CD14-positive monocyte (primary cell): ENCODE measurements around the gene NRDE2. TPM values are rescaled to one million over a fixed set of nuclear protein-coding genes. Genes with fewer than 3 reads are reported as not detected.

Source experiments
- DNase-seq, 3 donors: peaks; one replicate each; pipeline ENCODE4 v3.0.0-alpha.2; 2011 to 2022
- H2AFZ ChIP-seq: 2 replicates; pipeline ENCODE4 v1.6.0; 2012; ENCODE audit warnings: mild to moderate bottlenecking, low read depth, low read length, inconsistent platforms; ENCODE audit not compliant: insufficient read depth, poor library complexity, severe bottlenecking
- H3K27ac ChIP-seq, 2 donors: 1 replicate in 1 of 2; 2 replicates in 1 of 2; pipeline ENCODE4 v1.5.1; 2012 to 2013; ENCODE audit warnings: low read length in 2 of 2, control low read depth in 1 of 2, inconsistent platforms in 1 of 2, low read depth in 1 of 2, mild to moderate bottlenecking in 1 of 2
- H3K27me3 ChIP-seq, 2 donors: one replicate each; pipeline versions ENCODE4 v1.6.0 to v1.6.1; 2011 to 2013; ENCODE audit warnings: low read length in 2 of 2; ENCODE audit not compliant: control insufficient read depth in 2 of 2, insufficient read depth in 2 of 2
- H3K36me3 ChIP-seq, 2 donors: replicated peaks in 1 of 2; 1 replicate in 1 of 2; 2 replicates in 1 of 2; pipeline versions ENCODE4 v1.5.1 to v1.6.1; 2012 to 2013; ENCODE audit warnings: low read length in 2 of 2, control low read depth in 1 of 2, inconsistent platforms in 1 of 2, mild to moderate bottlenecking in 1 of 2; ENCODE audit not compliant: insufficient read depth in 2 of 2, control insufficient read depth in 1 of 2
- H3K4me1 ChIP-seq, 2 donors: 1 replicate in 1 of 2; 2 replicates in 1 of 2; pipeline versions ENCODE4 v1.5.1 to v1.6.1; 2012 to 2013; ENCODE audit warnings: low read length in 2 of 2, control low read depth in 1 of 2, inconsistent platforms in 1 of 2, mild to moderate bottlenecking in 1 of 2, moderate library complexity in 1 of 2; ENCODE audit not compliant: insufficient read depth in 2 of 2, control insufficient read depth in 1 of 2
- H3K4me2 ChIP-seq: replicated peaks from 2 replicates; pipeline ENCODE3; 2012; ENCODE audit warnings: low read length, moderate library complexity, mild to moderate bottlenecking; ENCODE audit not compliant: poor library complexity, severe bottlenecking; ENCODE audit errors: extremely low read depth
- H3K4me3 ChIP-seq, 3 experiments: fragments of 200-600 bp in 1 of 3; sonication (generic) in 1 of 3; replicated peaks in 1 of 3; 1 replicate in 2 of 3; 2 replicates in 1 of 3; pipeline ENCODE4 v1.5.1; 2011 to 2013; ENCODE audit warnings: low read length in 3 of 3, mild to moderate bottlenecking in 3 of 3, control low read depth in 2 of 3, low read depth in 2 of 3, inconsistent platforms in 1 of 3, moderate library complexity in 1 of 3
- H3K79me2 ChIP-seq: 2 replicates; pipeline ENCODE4 v1.6.0; 2012; ENCODE audit warnings: mild to moderate bottlenecking, control low read depth, inconsistent platforms, low read length, moderate library complexity; ENCODE audit not compliant: insufficient read depth
- H3K9ac ChIP-seq: 2 replicates; pipeline ENCODE4 v1.6.0; 2017; ENCODE audit warnings: low read length, mild to moderate bottlenecking; ENCODE audit not compliant: insufficient read depth, poor library complexity, severe bottlenecking
- H3K9me3 ChIP-seq, 2 donors: replicated peaks in 1 of 2; 1 replicate in 1 of 2; 2 replicates in 1 of 2; pipeline versions ENCODE4 v1.5.1 to v1.6.1; 2012 to 2013; ENCODE audit warnings: low read length in 2 of 2, control low read depth in 1 of 2; ENCODE audit not compliant: control insufficient read depth in 1 of 2, insufficient read depth in 1 of 2
- H4K20me1 ChIP-seq: 2 replicates; pipeline ENCODE4 v1.6.0; 2012; ENCODE audit warnings: mild to moderate bottlenecking, low read length, control low read depth, moderate library complexity; ENCODE audit not compliant: insufficient read depth
- H3K27ac Mint-ChIP-seq, 7 donors: one replicate each; pipeline ENCODE4 v1.8.0; 2020; ENCODE audit warnings: mild to moderate bottlenecking in 7 of 7, mixed read lengths in 7 of 7, moderate library complexity in 6 of 7, inconsistent platforms in 2 of 7
- H3K27me3 Mint-ChIP-seq, 3 donors: one replicate each; pipeline ENCODE4 v1.8.0; 2021 to 2022; ENCODE audit warnings: low read depth in 3 of 3, mild to moderate bottlenecking in 3 of 3, mixed read lengths in 3 of 3, moderate library complexity in 3 of 3, inconsistent platforms in 1 of 3
- H3K36me3 Mint-ChIP-seq, 2 donors: one replicate each; pipeline ENCODE4 v1.8.0; 2020; ENCODE audit warnings: mixed read lengths in 2 of 2, inconsistent platforms in 1 of 2, mild to moderate bottlenecking in 1 of 2
- H3K4me1 Mint-ChIP-seq: one replicate; pipeline ENCODE4 v1.8.0; 2020; ENCODE audit warnings: mild to moderate bottlenecking, mixed read lengths
- H3K4me3 Mint-ChIP-seq, 2 donors: one replicate each; pipeline ENCODE4 v1.8.0; 2020; ENCODE audit warnings: mild to moderate bottlenecking in 2 of 2, mixed read lengths in 2 of 2, moderate library complexity in 1 of 2
- H3K9me3 Mint-ChIP-seq, 7 donors: one replicate each; pipeline ENCODE4 v1.8.0; 2020 to 2022; ENCODE audit warnings: mixed read lengths in 7 of 7, mild to moderate bottlenecking in 6 of 7, moderate library complexity in 6 of 7, inconsistent platforms in 2 of 7
- CTCF ChIP-seq: fragments of 200-600 bp; IDR thresholded peaks from one replicate; pipeline ENCODE4 v1.8.0; 2022; ENCODE audit warnings: antibody characterized with exemption, mild to moderate bottlenecking
- WGBS: methylation state at CpG from one replicate; pipeline ENCODE4 v1.1.5; 2013; ENCODE audit warnings: missing lambda C conversion rate; ENCODE audit not compliant: insufficient coverage; 5-methylcytosine and 5-hydroxymethylcytosine counted together
- intact Hi-C, 2 donors: fragments of 100-400 bp; cut with micrococcal nuclease; formaldehyde crosslinking; loops; one replicate each; pipeline versions ENCODE4 v1.15.0 to v1.15.1; 2023
- polyA plus RNA-seq, 3 donors: library from polyadenylated mRNA; depleted of rRNA in 1 of 3; unstranded in 2 of 3; stranded (reverse) in 1 of 3; fragments of 300-500 nt in 2 of 3; fragments of >200 nt in 1 of 3; fragmentation: Illumina TruSeq in 2 of 3; gene quantifications; 1 replicate in 2 of 3; 2 replicates in 1 of 3; pipeline ENCODE4 v1.2.3, GENCODE V29; 2012 to 2021

Gene NRDE2
- polyA plus RNA-seq, 3 donors: 4.7 to 7.4 (median 6.7) TPM

DNA sequence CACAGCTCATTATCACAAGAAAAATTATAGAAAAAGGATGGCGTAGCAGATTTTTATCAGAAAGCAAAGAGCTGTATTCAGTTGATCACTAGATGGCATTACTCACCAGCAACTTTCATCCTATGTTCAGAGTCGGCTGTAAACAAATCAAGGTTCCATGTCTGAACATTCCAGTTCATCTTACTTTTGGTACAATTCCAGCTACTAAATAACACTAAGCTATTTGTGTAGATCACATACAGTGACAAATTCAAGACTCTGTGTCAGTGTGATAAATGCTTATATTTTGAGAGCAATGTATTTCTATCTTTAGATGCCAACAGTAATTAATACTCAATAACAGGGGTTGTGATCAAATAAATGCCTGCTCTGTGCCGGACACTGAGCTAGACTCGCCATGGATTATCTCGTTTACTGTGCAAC, 30.1 kb downstream of the NRDE2 start:
- Histone ChIP-seq H3K36me3 (peaks cover 25 to 49% of the 10 kb centered on the region in 2 donors), H4K20me1 (no peaks in the 10 kb centered on the region), H3K9ac (no peak overlapping the region), H3K4me2 (no peak overlapping the region), H3K9me3 (no peaks in the 10 kb centered on the region), H3K4me3 (no peak overlapping the region), H3K27me3 (no peaks in the 10 kb centered on the region), H3K79me2 (peaks cover 12% of the 10 kb centered on the region), H2AFZ (no peak overlapping the region), H3K4me1 (peaks cover 43 to 48% of the 10 kb centered on the region in 2 donors), H3K27ac (peak overlapping the region in 1 of 2 donors; percentile 69)
- DNase-seq: peak in 1 of 3 donors; percentile 24
- Mint-ChIP-seq H3K36me3 (peaks cover 45 to 47% of the 10 kb centered on the region in 2 donors), H3K9me3 (no peaks in the 10 kb centered on the region), H3K27me3 (peaks cover 0 to 3% (median 0%) of the 10 kb centered on the region in 3 donors), H3K27ac (peak overlapping the region in 3 of 7 donors; percentile 16 to 24 (median 18)), H3K4me1 (peaks cover 44% of the 10 kb centered on the region), H3K4me3 (no peak overlapping the region)
- WGBS: 100% methylated on average over 2 of the region's 5 CpGs
- intact Hi-C loops: loop anchor here in 1 of 2 donors (10.0 kb wide), 1 partner anchor 453 kb away; no protein-coding TSS in a partner anchor
- TF ChIP-seq CTCF: peak; percentile 32

DNA sequence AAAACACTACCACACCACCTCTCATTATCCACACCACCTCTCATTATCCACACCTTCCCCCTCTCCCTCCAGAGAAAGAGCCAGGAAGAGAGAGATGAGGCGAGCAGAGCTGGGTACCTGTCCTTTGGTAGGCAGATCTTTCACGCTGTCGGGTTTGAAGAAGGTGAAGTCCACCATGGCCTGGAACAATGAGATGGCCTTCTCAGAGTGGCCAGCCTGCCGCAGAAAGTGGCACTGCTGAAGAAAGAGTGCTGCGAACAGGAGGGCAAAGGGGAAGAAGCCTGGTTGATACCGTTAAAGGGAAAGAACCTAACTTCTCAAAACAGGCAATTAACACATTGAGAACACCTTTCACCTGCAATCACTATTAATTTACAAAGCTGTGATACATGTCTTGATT, 30.6 kb downstream of the NRDE2 start:
- Mint-ChIP-seq H3K36me3 (peaks cover 43 to 48% of the 10 kb centered on the region in 2 donors), H3K9me3 (no peaks in the 10 kb centered on the region), H3K4me3 (no peak overlapping the region), H3K27ac (peak overlapping the region; percentile 82 to 96 (median 91)), H3K4me1 (peaks cover 50% of the 10 kb centered on the region), H3K27me3 (peaks cover 0 to 3% (median 0%) of the 10 kb centered on the region in 3 donors)
- H3K27me3 ChIP-seq: no peaks in the 10 kb centered on the region
- peaks cover 12% of the 10 kb centered on the region for H3K79me2 ChIP-seq
- no peak overlapping the region for H3K9ac ChIP-seq
- intact Hi-C loops: loop anchor here in 1 of 2 donors (10.0 kb wide), 1 partner anchor 454 kb away; no protein-coding TSS in a partner anchor
- H3K4me2 ChIP-seq: no peak overlapping the region
- H3K4me1 ChIP-seq: peaks cover 49 to 53% of the 10 kb centered on the region in 2 donors
- peaks cover 25 to 45% of the 10 kb centered on the region in 2 donors for H3K36me3 ChIP-seq
- WGBS: no CpG with 5 or more reads among the region's 6 CpGs
- H3K27ac ChIP-seq: peak overlapping the region; percentile 31 to 69
- H3K4me3 ChIP-seq: no peak overlapping the region
- no peaks in the 10 kb centered on the region for H4K20me1 ChIP-seq
- H2AFZ ChIP-seq: no peak overlapping the region
- no peak for TF ChIP-seq CTCF
- no peaks in the 10 kb centered on the region for H3K9me3 ChIP-seq
- no peak for DNase-seq
